ENCODE measurements around the gene RNPS1. TPM values are rescaled to one million over a fixed set of nuclear protein-coding genes. Genes with fewer than 3 reads are reported as not detected.

The RNPS1 gene
- total and polyA plus RNA-seq, 9 of the 15 experiments (the other 6 are each of a cell fraction or from before 2014, with no cell fraction given) = 44.9 to 338 (median 202) TPM

- 0 out of 2 replicates have a peak, but pooled peaks have one; percentile 62 for TF ChIP-seq ZNF589 (CRISPR knock-in tag; IDR thresholded peaks at IDR 0.05; ENCODE audit: low read depth)
- no peak for TF ChIP-seq UBTF (IDR thresholded peaks at IDR 0.05; ENCODE audit: borderline replicate concordance in 1 of 2, low read depth in 2 of 2, low read length in 2 of 2)
- no peak for TF ChIP-seq IRF2 (CRISPR knock-in tag; IDR thresholded peaks at IDR 0.05)
- peak; percentile 99 for TF ChIP-seq RBBP5 (IDR thresholded peaks at IDR 0.05; ENCODE audit: borderline replicate concordance, insufficient read depth, low read length, poor library complexity, severe bottlenecking)
- TF ChIP-seq ZNF165 (CRISPR knock-in tag; IDR thresholded peaks at IDR 0.05; ENCODE audit: borderline replicate concordance) = no peak
- no peak for TF ChIP-seq CBX5 (IDR thresholded peaks at IDR 0.05; ENCODE audit: borderline replicate concordance, low read depth)
- TF ChIP-seq ZBTB33 (CRISPR knock-in tag; IDR thresholded peaks at IDR 0.05) = no peak; the same call in none of the 2 replicates
- no peak for TF ChIP-seq RFX7 (CRISPR knock-in tag; IDR thresholded peaks at IDR 0.05)
- TF ChIP-seq MYC (IDR thresholded peaks at IDR 0.05; ENCODE audit: low read depth, low read length) = peak; percentile 100
- TF ChIP-seq MYC (CRISPR knock-in tag; IDR thresholded peaks at IDR 0.05; ENCODE audit: borderline replicate concordance, low read depth) = peak; percentile 99
- no peak for TF ChIP-seq PHB2 (IDR thresholded peaks at IDR 0.05; ENCODE audit: low read depth)
- peak; percentile 99 for TF ChIP-seq ZBTB12 (CRISPR knock-in tag; IDR thresholded peaks at IDR 0.05)
- no peak for TF ChIP-seq ZBTB8A (IDR thresholded peaks at IDR 0.05; ENCODE audit: partially characterized antibody)
- peak; percentile 98 for TF ChIP-seq E2F1 (CRISPR knock-in tag; IDR thresholded peaks at IDR 0.05)
- no peak for TF ChIP-seq HINFP (tag; conservative IDR thresholded peaks at IDR 0.05; ENCODE audit: low read depth)
Measured at GRCh38 chr16:2267913-2268666, at the start of gene RNPS1 (continued).

Measured in K562 (cell line).